GM12892 (cell line): Measurements from ENCODE around the gene KCNA5.

Experiments used
- POLR2A ChIP-seq: IDR thresholded peaks from 2 replicates; pipeline ENCODE4 v1.6.1; 2011; ENCODE audit warnings: low read depth, low read length, control low read depth
- POLR2AphosphoS5 ChIP-seq: IDR thresholded peaks from 2 replicates; pipeline ENCODE4 v1.6.1; 2011; ENCODE audit warnings: low read depth, low read length, control low read depth

GRCh38 chr12:5043589-5044419, at the start of gene KCNA5:
- TF ChIP-seq POLR2A, result no peak
- TF ChIP-seq POLR2AphosphoS5, result no peak
